Hindlimb muscle (tissue), 1 donor: ENCODE measurements around the gene PADI6. TPM values are rescaled to one million over a fixed set of nuclear protein-coding genes. Genes with fewer than 3 reads are reported as not detected.
A peak's percentile ranks its signal among the peaks of the same experiment; 100 is the strongest.

ENCODE experiments used
- DNase-seq: peaks from one replicate; pipeline ENCODE4 v3.0.0-alpha.2; 2013
- polyA plus RNA-seq: library from polyadenylated mRNA; unstranded; fragments of 120-200 nt; gene quantifications from one replicate; pipeline ENCODE4 v1.2.1, GENCODE V29; 2013; ENCODE audit not compliant: insufficient read length

The PADI6 gene
- polyA plus RNA-seq, 1 donor, result not detected

DNA sequence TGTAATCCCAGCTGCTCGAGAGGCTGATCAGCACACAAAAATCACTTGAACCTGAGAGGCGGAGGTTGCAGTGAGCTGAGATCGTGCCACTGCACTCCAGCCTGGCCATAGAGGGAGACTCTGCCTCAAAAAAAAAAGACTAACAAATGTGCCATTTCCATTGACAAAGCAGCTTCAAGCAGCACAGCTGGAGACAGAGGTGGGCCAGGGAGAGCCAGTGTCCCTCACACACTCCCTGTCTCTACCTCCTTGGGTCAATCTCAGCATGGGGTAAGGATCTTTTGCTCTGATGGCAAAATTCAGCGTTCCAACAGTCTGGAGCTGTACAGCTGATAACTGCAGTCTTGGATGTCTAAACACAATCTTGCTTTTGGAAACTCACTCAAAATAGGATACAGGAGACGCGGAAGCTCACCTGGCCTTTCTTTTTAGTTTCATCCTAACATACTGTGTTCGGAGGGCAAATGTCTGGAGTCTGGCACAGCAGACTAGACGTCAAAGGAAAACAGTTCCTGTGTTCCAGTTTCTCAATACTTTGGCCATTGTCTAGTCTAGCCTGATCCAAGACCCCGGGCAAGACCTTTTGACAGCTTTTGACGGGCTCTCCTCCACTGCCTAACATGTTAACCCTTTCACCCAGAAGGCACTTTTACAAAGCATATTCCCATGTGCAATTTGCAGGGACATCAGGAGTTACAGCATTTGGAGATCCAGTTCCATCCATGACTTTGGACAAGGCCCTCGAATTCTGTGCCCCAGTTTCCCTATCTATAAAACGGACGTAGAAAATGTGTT, 64.6 kb downstream of the PADI6 start:
- no peak for DNase-seq

DNA sequence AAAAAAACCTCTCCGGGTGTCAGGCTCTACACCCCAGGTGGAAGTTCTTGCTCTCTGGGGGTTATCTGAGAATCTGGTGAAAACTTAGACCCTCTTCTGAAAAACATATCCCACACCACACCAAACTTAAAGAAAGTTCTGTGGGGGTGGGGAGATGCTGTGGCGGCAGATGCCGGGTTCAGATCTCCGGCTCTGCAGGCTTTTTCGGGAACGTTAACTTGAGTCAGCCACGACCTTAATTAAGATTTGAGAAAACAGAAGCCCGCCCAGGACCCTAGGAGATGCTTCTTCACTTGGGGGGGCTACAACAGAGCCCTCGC, 65.2 kb downstream of the PADI6 start:
- no peak for DNase-seq

DNA sequence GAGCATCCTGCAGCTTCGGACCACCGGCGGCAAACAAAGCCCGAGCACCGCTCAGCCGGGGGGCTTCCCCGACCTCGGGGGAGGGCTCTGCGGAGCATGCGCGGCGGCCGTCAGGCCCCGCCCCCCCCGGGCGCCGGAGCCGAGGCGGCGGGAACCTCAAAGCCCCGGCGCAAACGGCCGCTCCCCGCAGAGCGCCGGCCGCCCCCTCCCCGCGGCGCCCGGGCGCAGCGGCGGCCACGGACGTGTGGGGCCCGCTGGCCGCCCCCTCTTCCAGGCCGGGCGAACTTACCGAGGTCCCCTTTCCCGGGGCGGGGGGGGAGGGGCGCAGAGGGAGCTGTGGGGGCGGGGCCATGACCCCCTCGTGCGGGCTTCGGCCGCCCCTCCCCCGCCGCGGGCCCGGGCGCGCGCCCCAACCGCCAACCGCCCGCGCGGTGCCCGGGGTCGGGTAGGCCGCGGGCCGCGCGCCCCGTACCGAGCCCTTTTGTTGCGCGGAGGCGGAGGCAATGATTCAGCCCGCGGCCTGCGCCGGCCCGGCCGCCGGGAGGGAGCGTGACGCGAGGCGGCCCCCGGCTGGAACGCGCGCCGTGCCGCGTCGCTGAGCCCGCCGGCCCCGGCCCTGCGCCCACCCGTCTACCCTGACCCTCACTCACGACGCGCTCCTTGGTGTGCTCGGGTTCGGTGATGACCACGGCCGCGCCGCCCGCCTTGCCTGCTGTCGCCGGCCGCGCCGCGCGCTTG, 65.8 kb downstream of the PADI6 start:
- peak; percentile 66 for DNase-seq

DNA sequence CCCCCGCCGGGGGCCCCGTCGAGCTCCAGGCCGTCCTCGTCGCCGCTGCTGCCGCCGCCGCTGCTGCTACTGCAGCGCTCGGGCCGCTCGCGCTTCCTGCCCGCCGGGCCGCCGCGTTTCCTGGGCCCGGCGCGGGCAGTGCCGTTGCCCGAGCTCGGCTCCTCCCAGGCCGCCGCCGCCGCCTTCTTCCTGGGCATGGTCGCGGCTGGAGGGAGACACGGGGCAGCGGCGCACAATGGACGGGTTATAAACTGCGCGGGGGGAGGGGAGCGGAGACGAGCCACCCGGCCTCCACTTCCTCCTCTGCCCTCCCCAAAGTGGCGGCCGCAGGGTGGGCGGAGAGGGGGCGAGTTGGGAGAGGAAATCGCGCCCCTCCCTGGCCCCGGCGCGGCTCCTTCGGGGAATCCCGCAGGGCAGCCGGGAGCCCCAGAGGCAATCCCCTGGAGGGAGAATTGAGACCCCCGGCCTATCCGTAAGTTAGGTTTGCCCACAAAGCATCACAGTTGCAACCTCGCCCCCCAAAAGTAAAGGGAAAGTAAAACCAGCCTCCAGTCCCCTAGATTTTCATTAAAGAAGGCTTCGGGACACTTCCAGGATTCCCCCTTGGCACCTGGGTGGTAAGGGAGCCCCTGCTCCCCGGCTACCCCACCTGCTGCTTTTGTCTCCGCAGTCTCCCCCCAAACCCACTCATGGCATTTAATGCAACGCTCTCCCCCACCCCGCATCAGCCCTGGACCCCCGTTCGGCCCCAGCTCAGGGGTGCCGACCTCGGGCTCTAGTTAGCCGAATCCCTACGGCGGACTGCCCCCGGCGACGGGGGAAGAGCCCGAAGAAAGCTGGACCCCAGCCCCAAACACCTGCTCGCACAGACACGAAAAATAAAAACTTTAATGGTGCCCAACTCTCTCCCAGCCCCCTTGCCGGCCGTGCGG, 66.6 kb downstream of the PADI6 start:
- peak; percentile 44 for DNase-seq

DNA sequence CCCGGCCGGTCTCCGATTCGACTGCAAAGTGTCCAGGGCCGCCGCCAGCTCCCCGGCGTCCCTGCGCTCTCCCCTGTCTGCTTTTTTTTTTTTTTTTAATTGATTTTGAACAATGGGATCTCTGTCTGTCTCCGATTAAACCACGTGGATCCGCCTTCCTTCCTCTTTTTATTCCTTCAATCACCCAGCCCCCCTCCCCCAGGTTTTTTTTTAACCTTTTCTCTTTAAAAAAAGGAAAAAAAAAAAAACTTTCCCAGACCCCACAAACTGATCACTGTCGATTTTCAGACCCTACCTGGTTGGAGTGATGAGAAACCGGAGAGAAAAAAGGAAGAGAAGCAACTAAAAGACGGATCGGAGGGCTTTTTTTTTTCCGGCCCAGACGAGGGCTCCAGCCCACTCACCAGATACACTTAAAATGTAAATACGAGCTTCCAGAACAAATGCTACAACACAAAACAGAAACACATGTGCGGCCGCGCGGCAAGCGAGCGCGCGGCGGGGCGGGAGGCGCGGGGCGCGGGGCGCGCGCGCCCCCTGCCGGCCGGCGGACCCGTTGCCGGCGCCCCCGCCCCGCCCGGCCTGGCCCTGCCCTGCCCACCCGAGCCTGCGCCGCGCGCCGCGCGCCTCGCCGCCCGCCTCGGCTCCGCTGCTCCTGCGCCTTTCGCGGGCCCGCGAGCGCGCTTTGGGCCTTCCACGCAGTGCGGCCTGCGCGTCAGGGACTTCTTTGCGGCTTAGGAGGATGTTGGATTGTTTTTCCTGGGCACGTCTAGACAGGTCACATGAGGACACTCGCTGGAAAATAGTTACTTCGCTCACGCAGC, 67.5 kb downstream of the PADI6 start, which contains the start of gene RCC2:
RCC2 (minus strand) TSS at position 428 of the 824 bp plus-strand sequence. CDS start 1,163 bp downstream, outside the sequence.
- DNase-seq, result peak; percentile 79

DNA sequence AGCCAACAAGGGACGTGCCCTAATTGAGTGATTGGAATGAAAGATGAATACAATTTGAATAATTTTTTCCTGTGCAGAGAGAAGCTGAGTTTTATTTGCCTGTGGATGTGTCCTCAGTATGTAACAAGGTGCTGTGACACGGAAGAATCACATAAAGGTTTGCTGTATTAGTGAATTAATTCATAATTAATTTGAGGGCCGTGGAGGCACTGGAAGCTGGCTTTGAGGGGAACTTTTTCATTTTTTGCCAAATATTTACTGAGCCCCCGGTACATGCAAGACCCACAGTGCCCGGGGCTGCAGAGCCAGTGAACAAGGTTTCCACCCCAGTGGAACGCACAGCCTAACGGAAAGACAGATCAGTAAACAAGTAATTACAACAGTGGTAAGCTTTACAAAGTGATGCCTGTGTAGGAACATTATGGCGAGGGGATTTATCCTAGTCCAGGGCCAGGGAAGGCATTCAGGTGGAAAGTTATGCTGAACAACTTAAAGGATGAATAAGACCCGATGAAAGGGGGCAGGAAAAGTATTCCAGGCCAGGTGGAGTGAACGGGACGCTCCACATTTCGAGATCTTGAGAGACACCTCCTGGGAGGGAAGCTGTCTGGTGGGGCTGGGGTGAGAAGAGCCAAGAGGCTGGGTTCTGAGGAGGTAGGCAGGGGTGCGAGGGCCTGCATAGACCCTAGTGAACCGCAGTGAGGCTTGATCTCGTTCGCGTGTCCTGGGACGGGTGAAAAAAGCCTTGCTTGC, 68.3 kb downstream of the PADI6 start:
- DNase-seq, result no peak

DNA sequence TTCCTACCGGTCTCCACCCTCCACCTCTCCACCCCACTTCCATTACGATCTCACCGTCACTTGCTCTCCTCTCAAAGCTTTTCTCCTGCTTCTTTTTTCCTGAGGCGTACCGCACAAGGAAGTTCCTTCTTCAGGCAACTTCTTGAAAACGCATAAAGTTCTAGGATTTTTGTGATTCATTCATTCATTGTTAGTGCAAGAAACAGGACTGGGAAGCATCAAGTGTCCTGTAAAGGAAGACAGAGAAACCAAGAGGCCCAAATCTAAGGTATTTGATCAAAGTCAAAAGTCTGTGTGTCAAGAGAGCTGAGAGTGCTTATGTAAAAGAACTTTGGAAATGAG, 68.8 kb downstream of the PADI6 start:
- DNase-seq, result no peak

DNA sequence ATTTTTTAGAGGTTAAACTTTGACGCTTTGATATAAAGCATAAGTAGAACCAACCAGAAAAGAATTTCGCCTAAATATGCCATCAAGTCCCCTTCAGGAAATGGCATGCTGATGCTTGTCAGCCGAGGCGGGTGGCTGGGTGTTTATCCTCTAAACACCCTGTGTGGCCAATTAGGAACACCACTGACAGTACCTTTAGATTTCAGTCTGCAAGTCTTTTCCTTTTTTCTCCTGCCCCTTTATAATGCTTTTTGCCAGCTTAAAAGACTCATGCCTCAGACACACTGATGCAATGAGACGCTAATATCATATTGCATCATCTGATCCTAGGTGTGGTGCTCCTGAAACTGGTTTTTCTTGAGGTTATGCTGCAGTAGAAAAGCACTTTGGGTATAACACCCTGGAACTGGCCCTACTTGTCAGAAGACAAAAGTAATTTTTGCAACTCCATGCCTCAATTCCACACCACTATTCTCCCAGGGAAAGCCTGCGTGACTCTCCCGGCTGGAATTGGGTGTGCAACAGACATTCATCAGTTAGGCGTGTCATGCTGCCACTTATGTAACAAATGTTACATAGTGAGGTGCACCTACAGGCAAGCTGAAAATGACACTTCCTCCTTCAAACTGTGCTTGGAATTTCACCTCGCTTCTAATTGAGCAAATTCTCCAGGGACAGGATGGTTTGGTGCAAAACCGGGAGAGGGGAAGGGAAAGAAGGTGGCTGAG, 69.4 kb downstream of the PADI6 start:
- no peak for DNase-seq

DNA sequence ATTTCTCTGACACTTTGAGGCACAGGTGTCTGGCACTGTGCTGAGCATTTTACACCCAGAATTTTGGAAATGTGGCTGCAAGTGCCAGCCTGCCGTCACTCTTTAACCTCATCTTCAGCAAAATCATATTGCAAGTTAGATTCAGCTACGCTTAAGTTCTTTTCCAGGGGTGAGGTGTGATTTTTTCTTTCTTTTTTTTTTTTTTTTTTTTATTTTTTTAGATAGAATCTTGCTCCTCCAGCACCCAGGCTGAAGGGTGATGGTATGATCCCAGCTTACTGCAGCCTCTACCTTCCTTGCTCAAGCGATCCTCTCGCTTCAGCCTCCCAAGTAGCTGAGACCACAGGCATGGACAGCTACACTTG, 70.0 kb downstream of the PADI6 start:
- no peak for DNase-seq

DNA sequence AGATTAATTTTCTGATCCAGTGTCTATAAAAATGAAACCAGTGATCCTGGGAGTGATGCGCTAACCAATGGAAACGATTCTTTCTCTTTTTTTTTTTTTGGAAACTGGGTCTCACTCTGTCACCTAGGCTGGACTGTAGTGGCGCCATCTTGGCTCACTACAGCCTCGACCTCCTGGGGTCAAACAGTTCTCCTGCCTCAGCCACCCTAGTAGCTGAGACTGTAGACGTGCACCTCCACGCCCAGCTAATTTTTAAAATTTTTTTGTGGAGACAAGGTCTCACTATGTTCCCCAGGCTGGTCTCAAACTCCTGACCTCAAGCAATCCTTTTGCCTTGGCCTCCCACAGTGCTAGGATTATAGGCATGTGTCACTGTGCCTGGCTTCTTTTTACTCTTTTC, 70.8 kb downstream of the PADI6 start:
- no peak for DNase-seq

DNA sequence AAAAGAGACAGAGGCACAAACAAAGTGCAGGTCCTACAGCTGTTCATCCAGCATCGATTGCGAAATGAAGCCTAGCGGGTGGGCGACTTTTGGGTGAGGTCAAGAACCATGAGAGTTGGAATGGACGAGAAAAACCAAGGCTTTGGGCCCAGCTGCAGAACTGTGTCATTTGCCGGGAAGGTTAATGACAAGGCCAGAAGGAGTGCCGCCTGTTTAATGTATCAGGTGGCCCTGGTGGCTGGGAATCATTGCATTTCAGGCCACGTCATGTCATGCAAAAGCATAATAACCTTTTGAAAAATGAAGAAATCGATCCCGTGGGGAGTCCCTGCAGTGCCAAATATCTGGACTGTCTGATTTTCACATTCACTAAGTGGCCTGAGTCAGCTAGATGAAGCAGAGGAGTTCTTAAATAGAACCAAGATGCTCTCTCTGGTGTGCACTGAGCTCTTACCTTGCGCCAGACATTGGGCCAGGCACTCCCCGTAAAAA, 75.6 kb downstream of the PADI6 start:
- no peak for DNase-seq

Other genes with a start within 250 kb of the PADI6 start
- 0.31 TPM for gene PADI1, start 167.1 kb upstream of the PADI6 start, polyA plus RNA-seq
- not detected for gene PADI3, start 123.1 kb upstream of the PADI6 start, polyA plus RNA-seq
- 0.57 TPM for gene PADI4, start 64.0 kb upstream of the PADI6 start, polyA plus RNA-seq
- 36.8 TPM for gene RCC2, start 67.5 kb downstream of the PADI6 start, polyA plus RNA-seq
- gene ARHGEF10L, start 167.5 kb downstream of the PADI6 start, polyA plus RNA-seq, result 29.4 TPM